ENCODE results near the gene BTN2A1. TPM values are rescaled to one million over a fixed set of nuclear protein-coding genes. Genes with fewer than 3 reads are reported as not detected.

Gene BTN2A1
- total and polyA plus RNA-seq, 7 experiments from 2014 or later: 9.7 to 54.6 (median 29.7) TPM

DNA sequence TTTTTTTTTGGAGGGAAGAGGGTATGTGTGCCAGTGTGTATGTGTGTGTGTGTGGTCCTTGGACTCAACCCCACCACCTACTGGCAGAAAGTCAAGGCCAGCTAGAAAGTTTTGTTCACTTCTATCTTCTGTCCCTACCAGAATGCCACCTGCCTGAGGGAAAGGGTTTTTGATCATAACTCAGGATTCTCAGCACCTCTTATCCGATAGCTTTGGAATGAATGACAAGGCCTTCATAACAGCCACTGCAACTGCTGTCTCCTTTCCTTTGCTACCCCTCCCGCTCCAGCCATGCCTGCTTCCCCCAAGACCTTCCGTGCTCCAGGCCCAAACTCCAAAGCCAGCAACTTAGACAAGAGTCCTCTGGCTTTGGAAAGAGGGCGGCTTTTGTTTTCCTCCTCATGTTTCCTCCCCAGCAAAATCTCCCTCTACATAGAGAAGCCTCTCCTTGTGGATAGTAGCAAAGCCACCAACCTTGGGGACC is 37.0 kb upstream of the BTN2A1 start:
- DNase-seq (peak in 6 of 9 donors; percentile 22 to 37 (median 26)), ATAC-seq (peak; percentile 65)
- CTCF ChIA-PET: interaction anchor here (0.7 kb wide), 1 partner anchor 136 kb away, joined by 3 read pairs; no protein-coding TSS in a partner anchor
- Histone ChIP-seq H3K36me3 (ENCODE audit: control insufficient read depth in 2 of 3, insufficient read depth in 3 of 3, low read length in 3 of 3) (no peaks in the 10 kb centered on the region), H3K9me3 (ENCODE audit: control insufficient read depth in 2 of 3, low read length in 3 of 3) (peaks cover 0 to 12% (median 0%) of the 10 kb centered on the region in 3 experiments), H3K4me1 (ENCODE audit: control insufficient read depth in 2 of 2, insufficient read depth in 2 of 2, low read length in 2 of 2) (peaks cover 5 to 9% of the 10 kb centered on the region in 2 donors), H3K27ac (ENCODE audit: low read depth, low read length) (peak overlapping the region; percentile 71), H3K4me3 (ENCODE audit: low read length) (peak overlapping the region; percentile 79), H3K27me3 (ENCODE audit: control insufficient read depth in 2 of 2, insufficient read depth in 2 of 2, low read length in 2 of 2) (no peaks in the 10 kb centered on the region)
- intact Hi-C loops (cut with micrococcal nuclease): loop anchor here (1.0 to 5.0 kb wide), 9 partner anchors 18 to 246 kb away; partner anchors contain the start of genes BTN3A1 (in 2 of the 2), BTN3A3 (in 2 of the 2), BTN2A1 (in 1 of the 2) and BTN2A2 (in 1 of the 2)
- POLR2A ChIA-PET: interaction anchor here (1.4 to 1.8 kb wide), 2 partner anchors 54 to 93 kb away, joined by 3 to 7 read pairs; no protein-coding TSS in a partner anchor
- H3K9me3 Mint-ChIP-seq: peaks cover 0 to 33% (median 6%) of the 10 kb centered on the region in 11 donors
- no peak overlapping the region for H3K4me3 Mint-ChIP-seq
- H3K4me1 Mint-ChIP-seq: peaks cover 0 to 16% (median 3%) of the 10 kb centered on the region in 7 donors
- no peak overlapping the region for H3K27ac Mint-ChIP-seq
- H3K27me3 Mint-ChIP-seq: no peaks in the 10 kb centered on the region
- peaks cover 0 to 40% (median 14%) of the 10 kb centered on the region in 5 donors for H3K36me3 Mint-ChIP-seq

DNA sequence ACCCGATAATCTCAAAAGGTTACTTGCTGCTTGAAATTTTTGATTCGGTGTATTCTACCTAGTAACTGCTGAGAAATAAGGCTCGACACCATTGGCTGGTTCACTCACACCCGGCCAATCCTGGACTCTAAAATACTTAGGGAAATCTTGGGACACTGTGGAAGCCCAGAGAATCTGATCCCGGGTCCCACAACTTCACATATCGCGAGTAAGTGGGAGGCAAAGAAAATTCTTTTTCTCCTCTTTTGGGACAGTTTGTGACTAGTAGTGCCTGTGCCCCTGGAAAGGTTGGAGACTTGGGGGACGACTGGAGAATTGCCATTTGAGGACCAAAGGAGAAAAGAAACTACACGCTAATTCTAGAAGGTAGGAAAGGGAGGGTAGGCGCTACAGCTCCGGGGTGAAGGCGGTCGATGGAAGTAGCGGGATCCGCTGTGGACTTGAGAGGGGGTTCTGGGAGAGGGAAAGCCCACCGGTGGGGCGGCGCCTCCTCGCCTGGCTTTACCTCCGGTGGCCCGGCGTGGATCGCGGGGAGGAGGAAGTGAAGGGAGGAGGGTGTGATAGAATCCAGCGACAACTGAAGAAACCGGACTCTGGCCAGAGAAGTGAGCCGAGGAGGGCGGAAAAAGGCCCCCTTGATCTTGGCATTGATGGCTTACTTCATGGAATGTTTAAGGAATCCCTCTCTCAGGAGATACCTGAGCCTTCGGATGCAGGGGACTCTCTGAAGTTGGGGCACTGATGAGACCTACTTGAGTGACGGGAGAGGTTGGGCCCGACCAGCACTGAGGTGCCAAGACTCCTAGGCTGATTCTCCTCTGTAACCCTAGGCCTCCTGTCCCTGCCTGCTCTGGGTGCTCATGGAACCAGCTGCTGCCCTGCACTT is 36.3 kb upstream of the BTN2A1 start:
- peaks cover 0 to 12% (median 0%) of the 10 kb centered on the region in 3 experiments for H3K9me3 ChIP-seq (ENCODE audit: control insufficient read depth in 2 of 3, low read length in 3 of 3)
- H3K27me3 Mint-ChIP-seq: no peaks in the 10 kb centered on the region

GRCh38 chr6:26422329-26422728 is 35.4 kb upstream of the BTN2A1 start:
- H3K4me3 Mint-ChIP-seq: peak overlapping the region in 2 of 10 donors; percentile 16 to 29
- peak overlapping the region in 1 of 9 donors; percentile 43 for H3K27ac Mint-ChIP-seq
- Histone ChIP-seq H3K9me3 (ENCODE audit: control insufficient read depth in 2 of 3, low read length in 3 of 3) (peaks cover 0 to 7% (median 0%) of the 10 kb centered on the region in 3 experiments), H3K4me3 (ENCODE audit: low read length) (no peak overlapping the region), H3K4me1 (ENCODE audit: control insufficient read depth in 2 of 2, insufficient read depth in 2 of 2, low read length in 2 of 2) (peaks cover 5 to 9% of the 10 kb centered on the region in 2 donors), H3K27me3 (ENCODE audit: control insufficient read depth in 2 of 2, insufficient read depth in 2 of 2, low read length in 2 of 2) (no peaks in the 10 kb centered on the region), H3K36me3 (ENCODE audit: control insufficient read depth in 2 of 3, insufficient read depth in 3 of 3, low read length in 3 of 3) (no peaks in the 10 kb centered on the region), H3K27ac (ENCODE audit: low read depth, low read length) (no peak overlapping the region)
- ATAC-seq (no peak), DNase-seq (no peak)
- peaks cover 0 to 17% (median 5%) of the 10 kb centered on the region in 7 donors for H3K4me1 Mint-ChIP-seq
- ChIA-PET CTCF (no interaction called here), POLR2A (no interaction called here)
- H3K27me3 Mint-ChIP-seq: no peaks in the 10 kb centered on the region
- peaks cover 0 to 33% (median 5%) of the 10 kb centered on the region in 5 donors for H3K36me3 Mint-ChIP-seq
- intact Hi-C loops (cut with micrococcal nuclease): loop anchor here in 1 of 2 donors (5.0 kb wide), 1 partner anchor 80 kb away; no protein-coding TSS in a partner anchor
- H3K9me3 Mint-ChIP-seq: peaks cover 0 to 19% (median 3%) of the 10 kb centered on the region in 11 donors

More for the DNA sequence above, 36.3 kb upstream of the BTN2A1 start:
- Mint-ChIP-seq H3K4me1 (peaks cover 0 to 16% (median 3%) of the 10 kb centered on the region in 7 donors), H3K36me3 (peaks cover 0 to 35% (median 7%) of the 10 kb centered on the region in 5 donors), H3K27ac (peak overlapping the region in 2 of 9 donors; percentile 43 to 79), H3K9me3 (peaks cover 0 to 26% (median 6%) of the 10 kb centered on the region in 11 donors), H3K4me3 (no peak overlapping the region)
- ATAC-seq: peak; percentile 96
- Histone ChIP-seq H3K27ac (ENCODE audit: low read depth, low read length) (peak overlapping the region; percentile 71), H3K4me3 (ENCODE audit: low read length) (peak overlapping the region; percentile 79), H3K36me3 (ENCODE audit: control insufficient read depth in 2 of 3, insufficient read depth in 3 of 3, low read length in 3 of 3) (no peaks in the 10 kb centered on the region), H3K27me3 (ENCODE audit: control insufficient read depth in 2 of 2, insufficient read depth in 2 of 2, low read length in 2 of 2) (no peaks in the 10 kb centered on the region), H3K4me1 (ENCODE audit: control insufficient read depth in 2 of 2, insufficient read depth in 2 of 2, low read length in 2 of 2) (peaks cover 5 to 9% of the 10 kb centered on the region in 2 donors)
- ChIA-PET POLR2A (interaction anchor here (1.4 to 1.8 kb wide), 2 partner anchors 53 to 92 kb away, joined by 3 to 7 read pairs; no protein-coding TSS in a partner anchor), CTCF (interaction anchor here (0.7 kb wide), 1 partner anchor 137 kb away, joined by 3 read pairs; no protein-coding TSS in a partner anchor)
- DNase-seq: peak; percentile 11 to 71 (median 62)
- intact Hi-C loops (cut with micrococcal nuclease): loop anchor here (1.0 to 5.0 kb wide), 8 partner anchors 19 to 247 kb away; partner anchors contain the start of genes BTN3A1 (in 2 of the 2), BTN3A3 (in 2 of the 2), BTN2A1 (in 1 of the 2) and BTN2A2 (in 1 of the 2)

DNA sequence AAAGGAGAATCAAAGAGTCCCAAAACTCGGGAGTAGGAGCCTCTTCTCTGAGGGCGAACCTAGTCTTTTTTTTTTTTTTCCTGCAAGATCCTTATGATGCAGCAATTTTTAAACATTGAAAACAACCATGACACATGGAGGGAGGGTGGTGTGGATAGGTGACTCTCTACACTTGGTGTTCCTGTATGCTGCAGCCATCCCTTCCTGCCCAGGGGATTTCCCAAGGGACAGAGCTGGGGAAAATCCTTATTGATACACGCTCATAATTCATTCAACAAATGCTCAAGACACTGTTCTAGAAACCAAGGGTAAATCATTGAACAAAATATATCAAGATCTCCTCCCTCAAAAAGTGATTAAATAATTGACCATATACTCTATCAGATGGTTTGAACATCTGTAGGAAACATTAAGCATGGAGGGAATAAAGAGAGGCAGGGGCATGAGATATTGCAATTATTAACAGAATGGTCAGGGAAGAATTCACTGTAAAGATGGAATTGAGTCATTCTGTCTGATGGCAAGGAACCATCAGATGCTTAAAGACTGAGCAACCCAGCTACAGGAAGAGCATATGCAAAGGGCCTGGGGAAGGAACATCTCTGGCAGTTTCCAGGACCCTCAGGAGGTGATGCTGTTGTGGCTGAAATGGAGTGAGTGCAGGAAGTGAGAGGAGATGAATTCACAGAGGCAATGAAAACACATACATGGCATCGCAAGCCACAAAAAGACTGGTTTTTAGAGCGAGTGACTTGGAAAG is 30.9 kb upstream of the BTN2A1 start:
- Mint-ChIP-seq H3K9me3 (peaks cover 0 to 3% (median 0%) of the 10 kb centered on the region in 11 donors), H3K27me3 (no peaks in the 10 kb centered on the region), H3K36me3 (peaks cover 0 to 28% (median 4%) of the 10 kb centered on the region in 5 donors), H3K4me3 (no peak overlapping the region), H3K27ac (peak overlapping the region in 1 of 9 donors; percentile 12), H3K4me1 (peaks cover 0 to 19% (median 3%) of the 10 kb centered on the region in 7 donors)
- intact Hi-C loops (cut with micrococcal nuclease): loop anchor here in 1 of 2 donors (2.0 kb wide), 1 partner anchor 18 kb away; no protein-coding TSS in a partner anchor
- no peak overlapping the region for H3K27ac ChIP-seq (ENCODE audit: low read depth, low read length)
- ChIA-PET POLR2A (interaction anchor here (1.0 to 1.4 kb wide), 3 partner anchors 16 to 38 kb away, joined by 3 read pairs; no protein-coding TSS in a partner anchor), CTCF (interaction anchor here (1.2 kb wide), 1 partner anchor 15 kb away, joined by 3 read pairs; no protein-coding TSS in a partner anchor)
- ATAC-seq: no peak
- no peaks in the 10 kb centered on the region for H3K36me3 ChIP-seq (ENCODE audit: control insufficient read depth in 2 of 3, insufficient read depth in 3 of 3, low read length in 3 of 3)
- no peak for DNase-seq
- no peak overlapping the region for H3K4me3 ChIP-seq (ENCODE audit: low read length)
- H3K27me3 ChIP-seq (ENCODE audit: control insufficient read depth in 2 of 2, insufficient read depth in 2 of 2, low read length in 2 of 2): no peaks in the 10 kb centered on the region
- H3K4me1 ChIP-seq (ENCODE audit: control insufficient read depth in 2 of 2, insufficient read depth in 2 of 2, low read length in 2 of 2): no peaks in the 10 kb centered on the region
- H3K9me3 ChIP-seq (ENCODE audit: control insufficient read depth in 2 of 3, low read length in 3 of 3): no peaks in the 10 kb centered on the region

- peaks cover 0 to 3% (median 0%) of the 10 kb centered on the region in 11 donors for H3K9me3 Mint-ChIP-seq
- Histone ChIP-seq H3K4me3 (ENCODE audit: low read length) (no peak overlapping the region), H3K27ac (ENCODE audit: low read depth, low read length) (no peak overlapping the region), H3K36me3 (ENCODE audit: control insufficient read depth in 2 of 3, insufficient read depth in 3 of 3, low read length in 3 of 3) (no peaks in the 10 kb centered on the region), H3K9me3 (ENCODE audit: control insufficient read depth in 2 of 3, low read length in 3 of 3) (no peaks in the 10 kb centered on the region), H3K4me1 (ENCODE audit: control insufficient read depth in 2 of 2, insufficient read depth in 2 of 2, low read length in 2 of 2) (no peaks in the 10 kb centered on the region), H3K27me3 (ENCODE audit: control insufficient read depth in 2 of 2, insufficient read depth in 2 of 2, low read length in 2 of 2) (no peaks in the 10 kb centered on the region)
- DNase-seq (no peak), ATAC-seq (no peak)
- H3K27ac Mint-ChIP-seq: no peak overlapping the region
- POLR2A ChIA-PET: interaction anchor here (1.0 to 1.4 kb wide), 3 partner anchors 16 to 37 kb away, joined by 3 read pairs; no protein-coding TSS in a partner anchor
- intact Hi-C loops (cut with micrococcal nuclease): loop anchor here in 1 of 2 donors (2.0 kb wide), 1 partner anchor 19 kb away; no protein-coding TSS in a partner anchor
- H3K27me3 Mint-ChIP-seq: no peaks in the 10 kb centered on the region
- H3K4me3 Mint-ChIP-seq: no peak overlapping the region
- H3K36me3 Mint-ChIP-seq: peaks cover 0 to 28% (median 4%) of the 10 kb centered on the region in 5 donors
- H3K4me1 Mint-ChIP-seq: peaks cover 0 to 16% (median 0%) of the 10 kb centered on the region in 7 donors
- CTCF ChIA-PET: interaction anchor here (1.2 kb wide), 1 partner anchor 15 kb away, joined by 3 read pairs; no protein-coding TSS in a partner anchor
These were observed 30.3 kb upstream of the BTN2A1 start for GRCh38 chr6:26427451-26427809.

Data from naive thymus-derived CD4-positive, alpha-beta T cell (primary cell).